Transverse colon (tissue), 4 donors: ENCODE results near the gene SEPTIN5.
"Not testable (repeated sequence)": the region's sequence is repeated elsewhere in the genome, so short reads cannot be mapped to it uniquely, and the experiment has no call there.

Experiments used
- CTCF ChIP-seq, 5 experiments: fragments of 200-600 bp in 3 of 5; fragments of 450-650 bp in 2 of 5; sonication (generic) in 3 of 5; IDR thresholded peaks; 1 replicate in 2 of 5; 2 replicates in 3 of 5; pipeline ENCODE4 v1.5.1; 2016 to 2017; ENCODE audit warnings: antibody characterized with exemption in 5 of 5, inconsistent platforms in 3 of 5, mild to moderate bottlenecking in 2 of 5, moderate library complexity in 1 of 5
- EP300 ChIP-seq: sonication (generic); formaldehyde crosslinking; IDR thresholded peaks from one replicate; pipeline ENCODE4 v1.6.1; 2017; ENCODE audit warnings: antibody characterized with exemption, low read depth
- POLR2A ChIP-seq: fragments of 450-650 bp; IDR thresholded peaks from one replicate; pipeline ENCODE4 v1.6.1; 2016; ENCODE audit warnings: antibody characterized with exemption, mild to moderate bottlenecking, moderate library complexity
- POLR2AphosphoS5 ChIP-seq, 3 donors: sonication (generic); formaldehyde crosslinking; IDR thresholded peaks; one replicate each; pipeline ENCODE4 v1.6.1; 2016; ENCODE audit warnings: antibody characterized with exemption in 3 of 3

- TF ChIP-seq POLR2A; CTCF (IDR thresholded peaks at IDR 0.05); POLR2AphosphoS5 (IDR thresholded peaks at IDR 0.05); EP300: not testable (repeated sequence)
Measured at GRCh38 chr22:19697871-19698270, 16.4 kb upstream of the SEPTIN5 start.
